ENCODE data around the gene RADIL.

DNA sequence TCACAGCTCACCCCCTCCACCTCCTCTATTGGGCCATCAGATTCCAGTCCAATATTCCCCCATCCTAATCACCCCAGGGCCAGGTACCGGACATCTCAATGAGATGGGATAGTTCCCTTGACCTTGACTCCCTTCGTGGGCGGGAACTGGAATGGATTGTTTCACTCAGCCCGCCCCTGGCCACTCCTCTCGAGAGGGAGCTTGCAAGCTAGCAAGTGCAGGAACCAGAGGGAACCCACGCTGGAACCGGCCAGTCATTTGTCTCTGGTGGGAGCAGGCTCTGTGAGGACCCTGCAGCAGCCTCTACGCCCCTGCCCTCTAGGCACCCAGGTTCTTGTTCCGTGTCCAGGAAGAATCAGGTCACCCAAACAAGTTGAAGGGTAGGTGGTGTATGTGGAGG, 11.0 kb upstream of the RADIL start:
- TF ChIP-seq, protein P1, sequence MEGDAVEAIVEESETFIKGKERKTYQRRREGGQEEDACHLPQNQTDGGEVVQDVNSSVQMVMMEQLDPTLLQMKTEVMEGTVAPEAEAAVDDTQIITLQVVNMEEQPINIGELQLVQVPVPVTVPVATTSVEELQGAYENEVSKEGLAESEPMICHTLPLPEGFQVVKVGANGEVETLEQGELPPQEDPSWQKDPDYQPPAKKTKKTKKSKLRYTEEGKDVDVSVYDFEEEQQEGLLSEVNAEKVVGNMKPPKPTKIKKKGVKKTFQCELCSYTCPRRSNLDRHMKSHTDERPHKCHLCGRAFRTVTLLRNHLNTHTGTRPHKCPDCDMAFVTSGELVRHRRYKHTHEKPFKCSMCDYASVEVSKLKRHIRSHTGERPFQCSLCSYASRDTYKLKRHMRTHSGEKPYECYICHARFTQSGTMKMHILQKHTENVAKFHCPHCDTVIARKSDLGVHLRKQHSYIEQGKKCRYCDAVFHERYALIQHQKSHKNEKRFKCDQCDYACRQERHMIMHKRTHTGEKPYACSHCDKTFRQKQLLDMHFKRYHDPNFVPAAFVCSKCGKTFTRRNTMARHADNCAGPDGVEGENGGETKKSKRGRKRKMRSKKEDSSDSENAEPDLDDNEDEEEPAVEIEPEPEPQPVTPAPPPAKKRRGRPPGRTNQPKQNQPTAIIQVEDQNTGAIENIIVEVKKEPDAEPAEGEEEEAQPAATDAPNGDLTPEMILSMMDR (IDR thresholded peaks at IDR 0.05): no peak
- no peak for TF ChIP-seq ZFX (IDR thresholded peaks at IDR 0.05; ENCODE audit: borderline replicate concordance)

Data from 22Rv1 (cell line).